HCT116 (cell line): ENCODE results near the gene PGAM4. TPM values are rescaled to one million over a fixed set of nuclear protein-coding genes. Genes with fewer than 3 reads are reported as not detected.

Experiments used
- ATAC-seq: fragments of 200-7000 bp; cut with Tn5 transposase; 2 replicates; pipeline ENCODE4 v1.9.1; 2020; ENCODE audit warnings: mild to moderate bottlenecking, moderate library complexity
- BruUV-seq: library from RNA; stranded (reverse); fragments of 400-500 nt; replicated peaks from 2 replicates; lab custom pipeline; 2021; lab: Mats Ljungman, UMichigan
- CTCF ChIA-PET: fragments of 300-600 bp; sonication (Branson Sonifier 250); formaldehyde crosslinking; loops from one replicate; lab custom pipeline; 2021; ENCODE audit warnings: antibody characterized with exemption; lab: Charles Lee
- POLR2A ChIA-PET: fragments of 300-600, 350-600 bp; sonication (Branson Sonifier 250); formaldehyde crosslinking; loops from one replicate; lab custom pipeline; 2021; ENCODE audit warnings: antibody characterized with exemption; lab: Charles Lee
- RAD21 ChIA-PET, 2 experiments: fragments of 300-600 bp; sonication (Branson Sonifier 250); formaldehyde crosslinking; loops; one replicate each; lab custom pipeline; 2023; ENCODE audit warnings: low total read pairs in 2 of 2; ENCODE audit not compliant: uncharacterized antibody in 2 of 2, unreplicated experiment in 2 of 2, low non-redundant PET in 1 of 2; lab: Charles Lee
- DNase-seq: peaks from one replicate; pipeline ENCODE4 v3.0.0-alpha.2; 2010; ENCODE audit warnings: low read depth, low spot score
- H2AFZ ChIP-seq: fragments of 200-600 bp; shearing (Covaris generic), sonication (generic); 2 replicates; pipeline ENCODE4 v1.6.1; 2017; ENCODE audit warnings: low read depth, mixed run types, mixed read lengths, antibody characterized with exemption, low read length; ENCODE audit not compliant: poor library complexity, severe bottlenecking
- H3K27ac ChIP-seq: 2 replicates; pipeline ENCODE4 v1.5.1; 2012; ENCODE audit warnings: low read depth, low read length
- H3K27me3 ChIP-seq: fragments of 200-600 bp; sonication (generic); 2 replicates; pipeline ENCODE4 v1.6.1; 2016; ENCODE audit warnings: mixed run types, low read length, mixed read lengths; ENCODE audit not compliant: insufficient read depth
- H3K36me3 ChIP-seq, 2 experiments: fragments of 200-500 bp in 1 of 2; fragments of 200-600 bp in 1 of 2; sonication (Bioruptor generic) in 1 of 2; sonication (generic) in 1 of 2; 2 replicates each; pipeline versions ENCODE4 v1.5.1 to v1.6.1; 2014 to 2016; ENCODE audit warnings: low read length in 2 of 2, inconsistent platforms in 1 of 2, mixed read lengths in 1 of 2, mixed run types in 1 of 2; ENCODE audit not compliant: insufficient read depth in 2 of 2, control insufficient read depth in 1 of 2
- H3K4me1 ChIP-seq, 2 experiments: fragments of 200-600 bp in 1 of 2; sonication (generic) in 1 of 2; 2 replicates each; pipeline versions ENCODE4 v1.5.1 to v1.6.1; 2012 to 2017; ENCODE audit warnings: low read length in 2 of 2, inconsistent platforms in 1 of 2, mild to moderate bottlenecking in 1 of 2, mixed read lengths in 1 of 2, mixed run types in 1 of 2, moderate library complexity in 1 of 2; ENCODE audit not compliant: insufficient read depth in 2 of 2, control insufficient read depth in 1 of 2
- H3K4me2 ChIP-seq: fragments of 200-600 bp; sonication (generic); 2 replicates; pipeline ENCODE4 v1.6.1; 2017; ENCODE audit warnings: mixed run types, low read length, mixed read lengths
- H3K4me3 ChIP-seq, 2 experiments: fragments of 200-600 bp in 1 of 2; sonication (generic) in 1 of 2; replicated peaks in 1 of 2; 2 replicates each; pipeline ENCODE4 v1.5.1; 2011 to 2016; ENCODE audit warnings: low read length in 2 of 2, control low read depth in 1 of 2, low read depth in 1 of 2, mild to moderate bottlenecking in 1 of 2, mixed read lengths in 1 of 2, mixed run types in 1 of 2
- H3K79me2 ChIP-seq: fragments of 200-600 bp; sonication (generic); 2 replicates; pipeline ENCODE4 v1.6.1; 2017; ENCODE audit warnings: mild to moderate bottlenecking, mixed run types, low read length, moderate library complexity, mixed read lengths; ENCODE audit not compliant: insufficient read depth
- H3K9ac ChIP-seq: fragments of 200-600 bp; sonication (generic); 2 replicates; pipeline ENCODE4 v1.6.1; 2016; ENCODE audit warnings: low read length, mixed read lengths
- H3K9me2 ChIP-seq: fragments of 200-600 bp; sonication (generic), shearing (Covaris generic); 2 replicates; pipeline ENCODE4 v1.6.1; 2017; ENCODE audit warnings: mixed run types, mild to moderate bottlenecking, moderate library complexity; ENCODE audit not compliant: insufficient read depth
- H3K9me3 ChIP-seq, 2 experiments: fragments of 200-500 bp in 1 of 2; fragments of 200-600 bp in 1 of 2; sonication (Bioruptor generic) in 1 of 2; sonication (generic) in 1 of 2; 2 replicates each; pipeline ENCODE4 v1.6.1; 2014 to 2017; ENCODE audit warnings: low read length in 2 of 2, mixed read lengths in 2 of 2, inconsistent platforms in 1 of 2, low read depth in 1 of 2, mild to moderate bottlenecking in 1 of 2, mixed run types in 1 of 2, moderate library complexity in 1 of 2; ENCODE audit not compliant: control insufficient read depth in 1 of 2, insufficient read depth in 1 of 2
- H4K20me1 ChIP-seq: fragments of 200-600 bp; sonication (generic), shearing (Covaris generic); 2 replicates; pipeline ENCODE4 v1.6.1; 2017; ENCODE audit warnings: mixed run types, mild to moderate bottlenecking, moderate library complexity; ENCODE audit not compliant: insufficient read depth
- ELF1 ChIP-seq: IDR thresholded peaks from 2 replicates; pipeline ENCODE4 v1.6.1; 2012; ENCODE audit warnings: low read depth, borderline replicate concordance
- EZH2 ChIP-seq: fragments of 200-600 bp; sonication (generic); IDR thresholded peaks from 2 replicates; pipeline ENCODE4 v1.6.1; 2017; ENCODE audit warnings: antibody characterized with exemption, mixed run types
- EZH2phosphoT487 ChIP-seq: fragments of 200-600 bp; IDR thresholded peaks from 2 replicates; pipeline ENCODE4 v1.6.1; 2018; ENCODE audit warnings: antibody characterized with exemption, borderline replicate concordance
- FOSL1 ChIP-seq: IDR thresholded peaks from 2 replicates; pipeline ENCODE4 v1.6.1; 2012; ENCODE audit warnings: low read depth
- POLR2AphosphoS5 ChIP-seq: IDR thresholded peaks from 2 replicates; pipeline ENCODE4 v1.6.1; 2011; ENCODE audit warnings: mild to moderate bottlenecking, low read depth, low read length, moderate library complexity
- SP1 ChIP-seq: IDR thresholded peaks from 2 replicates; pipeline ENCODE4 v1.6.1; 2012; ENCODE audit warnings: low read depth
- YY1 ChIP-seq: IDR thresholded peaks from 2 replicates; pipeline ENCODE4 v1.6.1; 2011; ENCODE audit warnings: low read length, low read depth, moderate library complexity, mild to moderate bottlenecking; ENCODE audit not compliant: insufficient replicate concordance; ENCODE audit errors: extremely low read depth
- intact Hi-C: fragments of 100-400 bp; cut with micrococcal nuclease; formaldehyde crosslinking; loops from 2 replicates; pipeline ENCODE4 v1.10.0; 2022
- total RNA-seq: library from RNA; stranded (reverse); gene quantifications from one replicate; pipeline ENCODE4 v1.2.1, GENCODE V29; 2021; ENCODE audit not compliant: unreplicated experiment
- TF ChIP-seq, protein P1 (sequence below): IDR thresholded peaks from 2 replicates; pipeline ENCODE4 v1.6.1; 2012
- TF ChIP-seq, protein P2 (sequence below): IDR thresholded peaks from 2 replicates; pipeline ENCODE4 v1.6.1; 2012; ENCODE audit warnings: low read depth

PGAM4 gene
- total RNA-seq, 1 experiment from 2014 or later = not detected

DNA sequence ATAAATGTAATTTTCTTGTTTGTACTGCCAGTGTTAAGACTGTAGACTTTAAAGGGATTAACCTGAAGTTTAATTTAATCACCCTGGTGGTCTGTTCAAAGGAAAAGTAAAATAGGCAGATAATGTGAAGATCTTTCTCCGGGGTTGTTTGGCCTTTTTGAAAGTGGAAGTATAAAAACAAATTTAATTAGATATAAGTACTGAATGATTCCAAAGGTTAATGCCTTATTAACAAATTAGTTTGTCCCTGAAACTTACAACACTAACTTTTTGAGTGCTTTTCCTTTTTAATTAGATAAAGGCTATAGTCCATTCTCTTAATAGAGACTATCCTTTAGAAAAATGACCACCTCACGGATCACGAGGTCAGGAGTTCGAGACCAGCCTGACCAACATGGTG lies 10.4 kb upstream of the PGAM4 start:
- H3K9me3 ChIP-seq = no peaks in the 10 kb centered on the region
- no peaks in the 10 kb centered on the region for H3K4me1 ChIP-seq
- no peak overlapping the region for H3K4me2 ChIP-seq
- H2AFZ ChIP-seq = no peak overlapping the region
- POLR2A ChIA-PET = no interaction called here
- CTCF ChIA-PET = no interaction called here
- no peak overlapping the region for H3K27ac ChIP-seq
- ATAC-seq (no peak), DNase-seq (no peak)
- BruUV-seq = no TSS peak
- no peaks in the 10 kb centered on the region for H3K79me2 ChIP-seq
- H3K36me3 ChIP-seq = no peaks in the 10 kb centered on the region
- no peak overlapping the region for H3K4me3 ChIP-seq
- no peaks in the 10 kb centered on the region for H4K20me1 ChIP-seq
- RAD21 ChIA-PET = no interaction called here
- intact Hi-C loops = no loop called here
- H3K9me2 ChIP-seq = no peaks in the 10 kb centered on the region
- no peak overlapping the region for H3K9ac ChIP-seq
- TF ChIP-seq ELF1 (no peak), SP1 (no peak), EZH2 (no peak)
- TF ChIP-seq, protein P1, sequence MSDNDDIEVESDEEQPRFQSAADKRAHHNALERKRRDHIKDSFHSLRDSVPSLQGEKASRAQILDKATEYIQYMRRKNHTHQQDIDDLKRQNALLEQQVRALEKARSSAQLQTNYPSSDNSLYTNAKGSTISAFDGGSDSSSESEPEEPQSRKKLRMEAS = no peak
- H3K27me3 ChIP-seq = no peaks in the 10 kb centered on the region

DNA sequence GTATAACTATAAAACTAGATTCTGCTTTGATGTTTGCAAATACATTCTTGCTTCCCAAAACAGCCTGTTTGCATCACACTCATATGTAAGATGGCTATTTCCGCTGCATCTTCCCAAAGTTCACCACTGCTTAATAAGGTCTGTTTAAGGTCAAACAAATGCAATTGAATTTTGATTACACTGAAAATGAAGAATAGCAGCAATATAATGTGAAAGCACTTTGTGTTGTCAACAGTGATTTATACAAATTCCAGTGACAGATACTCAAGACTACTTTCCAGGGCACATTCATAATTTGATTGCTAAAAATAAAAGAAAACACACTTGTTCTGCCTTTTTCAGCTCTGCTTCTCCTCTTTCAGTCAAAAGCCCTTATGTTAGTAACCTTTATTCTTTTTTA lies 8.1 kb upstream of the PGAM4 start:
- no peaks in the 10 kb centered on the region for H3K36me3 ChIP-seq
- H2AFZ ChIP-seq = no peak overlapping the region
- intact Hi-C loops = no loop called here
- no peak overlapping the region for H3K4me3 ChIP-seq
- RAD21 ChIA-PET = no interaction called here
- no peak overlapping the region for H3K9ac ChIP-seq
- no peaks in the 10 kb centered on the region for H3K4me1 ChIP-seq
- H3K9me3 ChIP-seq = no peaks in the 10 kb centered on the region
- DNase-seq (no peak), ATAC-seq (no peak)
- no peaks in the 10 kb centered on the region for H3K27me3 ChIP-seq
- POLR2A ChIA-PET = no interaction called here
- TF ChIP-seq SP1 = no peak
- no peak for TF ChIP-seq EZH2phosphoT487
- TF ChIP-seq YY1 = no peak
- no peak for TF ChIP-seq POLR2AphosphoS5
- no peak for TF ChIP-seq ELF1
- TF ChIP-seq, protein P2, sequence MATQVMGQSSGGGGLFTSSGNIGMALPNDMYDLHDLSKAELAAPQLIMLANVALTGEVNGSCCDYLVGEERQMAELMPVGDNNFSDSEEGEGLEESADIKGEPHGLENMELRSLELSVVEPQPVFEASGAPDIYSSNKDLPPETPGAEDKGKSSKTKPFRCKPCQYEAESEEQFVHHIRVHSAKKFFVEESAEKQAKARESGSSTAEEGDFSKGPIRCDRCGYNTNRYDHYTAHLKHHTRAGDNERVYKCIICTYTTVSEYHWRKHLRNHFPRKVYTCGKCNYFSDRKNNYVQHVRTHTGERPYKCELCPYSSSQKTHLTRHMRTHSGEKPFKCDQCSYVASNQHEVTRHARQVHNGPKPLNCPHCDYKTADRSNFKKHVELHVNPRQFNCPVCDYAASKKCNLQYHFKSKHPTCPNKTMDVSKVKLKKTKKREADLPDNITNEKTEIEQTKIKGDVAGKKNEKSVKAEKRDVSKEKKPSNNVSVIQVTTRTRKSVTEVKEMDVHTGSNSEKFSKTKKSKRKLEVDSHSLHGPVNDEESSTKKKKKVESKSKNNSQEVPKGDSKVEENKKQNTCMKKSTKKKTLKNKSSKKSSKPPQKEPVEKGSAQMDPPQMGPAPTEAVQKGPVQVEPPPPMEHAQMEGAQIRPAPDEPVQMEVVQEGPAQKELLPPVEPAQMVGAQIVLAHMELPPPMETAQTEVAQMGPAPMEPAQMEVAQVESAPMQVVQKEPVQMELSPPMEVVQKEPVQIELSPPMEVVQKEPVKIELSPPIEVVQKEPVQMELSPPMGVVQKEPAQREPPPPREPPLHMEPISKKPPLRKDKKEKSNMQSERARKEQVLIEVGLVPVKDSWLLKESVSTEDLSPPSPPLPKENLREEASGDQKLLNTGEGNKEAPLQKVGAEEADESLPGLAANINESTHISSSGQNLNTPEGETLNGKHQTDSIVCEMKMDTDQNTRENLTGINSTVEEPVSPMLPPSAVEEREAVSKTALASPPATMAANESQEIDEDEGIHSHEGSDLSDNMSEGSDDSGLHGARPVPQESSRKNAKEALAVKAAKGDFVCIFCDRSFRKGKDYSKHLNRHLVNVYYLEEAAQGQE = no peak
- TF ChIP-seq FOSL1 = no peak
- no peaks in the 10 kb centered on the region for H3K9me2 ChIP-seq
- H4K20me1 ChIP-seq = no peaks in the 10 kb centered on the region
- CTCF ChIA-PET = no interaction called here
- no peak overlapping the region for H3K27ac ChIP-seq
- no peaks in the 10 kb centered on the region for H3K79me2 ChIP-seq
- H3K4me2 ChIP-seq = no peak overlapping the region
- BruUV-seq = no TSS peak
